ENCODE data around the gene STXBP6.

Gene STXBP6

GRCh38 chr14:24894583-24895242 lies 155.2 kb downstream of the STXBP6 start:
- TF ChIP-seq CTCF (conservative IDR thresholded peaks at IDR 0.05) (no peak), ZFX (IDR thresholded peaks at IDR 0.05) (no peak)
- no peak overlapping the region for H3K27ac ChIP-seq

- H3K27ac ChIP-seq: no peak overlapping the region
- TF ChIP-seq CTCF (conservative IDR thresholded peaks at IDR 0.05) (no peak), ZFX (IDR thresholded peaks at IDR 0.05) (no peak)
These were observed 157.4 kb downstream of the STXBP6 start for GRCh38 chr14:24892497-24893051.

- no peak for TF ChIP-seq CTCF (conservative IDR thresholded peaks at IDR 0.05)
- TF ChIP-seq ZFX (IDR thresholded peaks at IDR 0.05): no peak
- H3K27ac ChIP-seq: no peak overlapping the region
These were observed 157.9 kb downstream of the STXBP6 start for GRCh38 chr14:24891987-24892496.

GRCh38 chr14:24890716-24891115 lies 159.2 kb downstream of the STXBP6 start:
- H3K27ac ChIP-seq: no peak overlapping the region
- no peak for TF ChIP-seq CTCF (conservative IDR thresholded peaks at IDR 0.05)
- TF ChIP-seq ZFX (IDR thresholded peaks at IDR 0.05): no peak

GRCh38 chr14:24889843-24890242 lies 160.1 kb downstream of the STXBP6 start:
- H3K27ac ChIP-seq: no peak overlapping the region
- TF ChIP-seq CTCF (conservative IDR thresholded peaks at IDR 0.05) (no peak), ZFX (IDR thresholded peaks at IDR 0.05) (no peak)

- TF ChIP-seq ZFX (IDR thresholded peaks at IDR 0.05) (no peak), CTCF (conservative IDR thresholded peaks at IDR 0.05) (no peak)
- H3K27ac ChIP-seq: no peak overlapping the region
These were observed 161.4 kb downstream of the STXBP6 start for GRCh38 chr14:24888532-24888931.

GRCh38 chr14:24887623-24888304 lies 162.2 kb downstream of the STXBP6 start:
- TF ChIP-seq ZFX (IDR thresholded peaks at IDR 0.05) (no peak), CTCF (conservative IDR thresholded peaks at IDR 0.05) (no peak)
- H3K27ac ChIP-seq: no peak overlapping the region

All from C4-2B (cell line).